K562 (cell line): ENCODE measurements around the gene ME3. TPM values are rescaled to one million over a fixed set of nuclear protein-coding genes. Genes with fewer than 3 reads are reported as not detected.

Source experiments
- ATAC-seq: fragments of 200-7000 bp; cut with Tn5 transposase; 3 replicates; pipeline ENCODE4 v1.9.1; 2020; ENCODE audit warnings: moderate library complexity
- BruUV-seq: library from RNA; stranded (reverse); fragments of 400-500 nt; replicated peaks from 2 replicates; lab custom pipeline; 2021; lab: Mats Ljungman, UMichigan
- CTCF ChIA-PET: fragments of 300-600 bp; formaldehyde crosslinking; extraction: SDS; loops from one replicate; lab custom pipeline; 2021; ENCODE audit warnings: low intra/inter-chr PET ratio; lab: Yijun Ruan, JAX
- POLR2A ChIA-PET: fragments of 300-600, 350-650 bp; sonication (Branson Sonifier 250); formaldehyde crosslinking; extraction: SDS; loops from one replicate; lab custom pipeline; 2021; ENCODE audit warnings: antibody characterized with exemption, inconsistent platforms; lab: Yijun Ruan, JAX
- DNase-seq, 4 experiments: peaks; one replicate each; pipeline versions ENCODE4 v3.0.0 to v3.0.0-alpha.2; 2011 to 2018; ENCODE audit warnings: low spot score in 3 of 4, mixed read lengths in 3 of 4; ENCODE audit errors: extremely low read depth in 1 of 4
- FAIRE-seq: peaks from 2 replicates; lab custom pipeline; 2011; peaks lifted over from hg19 to GRCh38; lab: Jason Lieb, UNC
- H2AFZ ChIP-seq: 2 replicates; pipeline ENCODE4 v1.6.0; 2011; ENCODE audit warnings: low read depth, low read length, control low read depth, inconsistent platforms
- H3K27ac ChIP-seq: fragments of 200-600 bp; 3 replicates; pipeline ENCODE4 v1.8.0; 2011; ENCODE audit warnings: low read depth, mild to moderate bottlenecking, control low read depth, inconsistent platforms, low read length, moderate library complexity, mixed read lengths; ENCODE audit errors: extremely low read depth
- H3K27me3 ChIP-seq, 2 experiments: fragments of 300-600 bp in 1 of 2; 2 replicates in 1 of 2; 3 replicates in 1 of 2; pipeline versions ENCODE4 v1.6.0 to v1.8.0; 2011; ENCODE audit warnings: inconsistent platforms in 2 of 2, low read length in 2 of 2, mild to moderate bottlenecking in 1 of 2, mixed read lengths in 1 of 2, moderate library complexity in 1 of 2; ENCODE audit not compliant: control insufficient read depth in 2 of 2, insufficient read depth in 2 of 2
- H3K36me3 ChIP-seq: fragments of 300-600 bp; 3 replicates; pipeline ENCODE4 v1.8.0; 2011; ENCODE audit warnings: mild to moderate bottlenecking, low read length, inconsistent platforms; ENCODE audit not compliant: control insufficient read depth, insufficient read depth
- H3K4me1 ChIP-seq, 2 experiments: fragments of 200-600 bp in 1 of 2; replicated peaks in 1 of 2; 2 replicates in 1 of 2; 3 replicates in 1 of 2; pipeline versions ENCODE4 v1.5.1 to v1.8.0; 2011; ENCODE audit warnings: inconsistent platforms in 2 of 2, low read length in 2 of 2, mild to moderate bottlenecking in 1 of 2, mixed read lengths in 1 of 2, moderate library complexity in 1 of 2; ENCODE audit not compliant: control insufficient read depth in 2 of 2, insufficient read depth in 2 of 2
- H3K4me2 ChIP-seq: 2 replicates; pipeline ENCODE4 v1.6.1; 2011; ENCODE audit warnings: low read length, control low read depth, inconsistent platforms, mixed read lengths; ENCODE audit not compliant: insufficient read depth
- H3K4me3 ChIP-seq: fragments of 200-600 bp; sonication (generic), shearing (Covaris generic); 2 replicates; pipeline ENCODE4 v1.5.1; 2016; ENCODE audit warnings: control low read depth, inconsistent platforms
- H3K79me2 ChIP-seq: fragments of 200-600 bp; 3 replicates; pipeline ENCODE4 v1.8.0; 2011; ENCODE audit warnings: low read length, inconsistent platforms; ENCODE audit not compliant: control insufficient read depth, insufficient read depth
- H3K9ac ChIP-seq, 2 experiments: 2 replicates each; pipeline versions ENCODE4 v1.6.0 to v1.6.1; 2011; ENCODE audit warnings: low read depth in 2 of 2, low read length in 2 of 2, control low read depth in 1 of 2, inconsistent platforms in 1 of 2, mild to moderate bottlenecking in 1 of 2, mixed read lengths in 1 of 2; ENCODE audit not compliant: insufficient read depth in 1 of 2
- H3K9me1 ChIP-seq: one replicate; pipeline ENCODE4 v1.6.0; 2011; ENCODE audit warnings: inconsistent platforms, mild to moderate bottlenecking, low read length, moderate library complexity; ENCODE audit not compliant: control insufficient read depth, insufficient read depth
- H3K9me3 ChIP-seq: replicated peaks from 2 replicates; pipeline ENCODE4 v1.5.1; 2011; ENCODE audit warnings: low read depth, low read length, inconsistent platforms; ENCODE audit not compliant: control insufficient read depth, insufficient read depth
- H4K20me1 ChIP-seq: replicated peaks from 2 replicates; pipeline ENCODE4 v1.6.1; 2011; ENCODE audit warnings: low read length, inconsistent platforms, mixed read lengths; ENCODE audit not compliant: control insufficient read depth, insufficient read depth
- HINFP ChIP-seq: fragments of 450-650 bp; conservative IDR thresholded peaks from 2 replicates; pipeline ENCODE4 v1.6.1; 2016; ENCODE audit warnings: missing genetic modification characterization, low read depth, mild to moderate bottlenecking, control low read depth, missing compliant biosample characterization
- SRSF9 ChIP-seq: fragments of 200-400 bp; formaldehyde crosslinking; IDR thresholded peaks from 2 replicates; pipeline ENCODE4 v1.6.1; 2017; ENCODE audit warnings: low read depth, low read length, borderline replicate concordance
- THRAP3 ChIP-seq: fragments of 450-650 bp; IDR thresholded peaks from 2 replicates; pipeline ENCODE4 v1.6.1; 2016; ENCODE audit warnings: mild to moderate bottlenecking, inconsistent platforms, borderline replicate concordance
- YY1 ChIP-seq, 3 experiments: IDR thresholded peaks; 2 replicates each; pipeline ENCODE4 v1.6.1; 2011; ENCODE audit warnings: low read length in 2 of 3, mild to moderate bottlenecking in 2 of 3, moderate library complexity in 2 of 3, borderline replicate concordance in 1 of 3, control low read depth in 1 of 3, low read depth in 1 of 3; ENCODE audit not compliant: insufficient read depth in 3 of 3, insufficient replicate concordance in 2 of 3, control insufficient read depth in 1 of 3, insufficient read length in 1 of 3; ENCODE audit errors: extremely low read depth in 1 of 3
- ZBTB1 ChIP-seq: sonication (generic); formaldehyde crosslinking; IDR thresholded peaks from 2 replicates; pipeline ENCODE4 v1.8.1; 2023; ENCODE audit warnings: missing genetic modification reagents, low read depth, mild to moderate bottlenecking, borderline replicate concordance
- ZNF280A ChIP-seq: fragments of 450-650 bp; IDR thresholded peaks from 2 replicates; pipeline ENCODE4 v1.6.1; 2018; ENCODE audit warnings: mild to moderate bottlenecking, low read depth; ENCODE audit not compliant: partially characterized antibody
- ZZZ3 ChIP-seq: fragments of 450-650 bp; IDR thresholded peaks from 2 replicates; pipeline ENCODE4 v1.6.1; 2016; ENCODE audit warnings: antibody characterized with exemption, mild to moderate bottlenecking, moderate library complexity
- WGBS: fragments of 100-300 bp; shearing (Covaris generic); methylation state at CpG from one replicate; pipeline ENCODE4 v1.1.6; 2016; ENCODE audit warnings: low coverage, mixed read lengths; ENCODE audit not compliant: insufficient coverage; ENCODE audit errors: missing lambda C conversion rate; 5-methylcytosine and 5-hydroxymethylcytosine counted together
- in situ Hi-C: fragments of 300-500 bp; cut with MboI; formaldehyde crosslinking; loops from 4 replicates; pipeline ENCODE4 v1.15.0; 2018; ENCODE audit warnings: inconsistent platforms, mixed read lengths
- intact Hi-C: fragments of 100-400 bp; cut with micrococcal nuclease; formaldehyde crosslinking; loops from 2 replicates; pipeline ENCODE4 v1.14.2; 2022
- polyA plus RNA-seq, 8 experiments: library from polyadenylated mRNA; depleted of rRNA in 4 of 8; stranded (reverse) in 5 of 8; unstranded in 3 of 8; fragments of >200 nt; fragmentation: Nextera tagmentation in 2 of 8; fragmentation: Illumina TruSeq in 1 of 8; extraction: Ambion mirVana in 2 of 8; extraction: Trizol in 1 of 8; gene quantifications; 2 replicates each; pipeline versions ENCODE4 v1.2.1 to v1.2.3, GENCODE V29; 2011 to 2014; ENCODE audit warnings: inconsistent platforms in 1 of 8, missing spikeins in 1 of 8
- total RNA-seq, 7 experiments: library from RNA; depleted of rRNA in 6 of 7; stranded (reverse); fragments of >200 nt in 6 of 7; fragmentation: Illumina TruSeq in 2 of 7; extraction: Trizol in 2 of 7; gene quantifications; 2 replicates each; pipeline versions ENCODE4 v1.2.1 to v1.2.3, GENCODE V29; 2011 to 2021; ENCODE audit warnings: low replicate concordance in 1 of 7
- TF ChIP-seq, protein P1 (sequence below), 2 experiments: fragments of 150-350 bp in 1 of 2; IDR thresholded peaks; 2 replicates each; pipeline ENCODE4 v1.6.1; 2012 to 2016; ENCODE audit warnings: low read depth in 2 of 2, low read length in 2 of 2, mild to moderate bottlenecking in 1 of 2, moderate library complexity in 1 of 2

The ME3 gene
- total and polyA plus RNA-seq, 9 of the 15 experiments (the other 6 are each of a cell fraction or from before 2014, with no cell fraction given), result not detected

DNA sequence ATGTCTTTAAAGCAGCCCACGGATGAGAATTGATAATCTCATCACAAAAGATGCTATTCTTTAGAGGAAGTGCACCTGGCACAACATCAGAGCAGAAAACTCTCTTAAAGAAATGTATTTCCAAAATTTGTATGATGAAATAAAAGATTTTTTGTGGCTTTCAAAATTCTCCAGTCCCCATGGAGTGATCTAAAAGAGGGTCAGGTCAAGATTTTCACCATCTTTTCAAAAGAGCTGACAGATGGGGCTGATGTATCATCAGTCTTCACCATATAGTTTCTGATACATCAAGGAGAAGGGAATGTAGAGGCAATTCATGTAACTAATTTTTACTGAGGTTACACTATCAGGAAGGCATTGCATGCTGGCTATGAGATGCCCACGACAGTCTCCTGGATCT, 11.7 kb downstream of the ME3 start:
- 0% methylated on average over 2 of the region's 2 CpGs for WGBS
- no peaks in the 10 kb centered on the region for H3K4me1 ChIP-seq
- in situ Hi-C loops, result no loop called here
- DNase-seq (no peak), FAIRE-seq (no peak), ATAC-seq (no peak)
- ChIA-PET CTCF (no interaction called here), POLR2A (no interaction called here)
- intact Hi-C loops, result no loop called here
- TF ChIP-seq ZZZ3 (no peak), THRAP3 (no peak)
- H3K9me1 ChIP-seq, result no peaks in the 10 kb centered on the region
- H3K4me2 ChIP-seq, result no peak overlapping the region
- no peaks in the 10 kb centered on the region for H3K79me2 ChIP-seq
- no TSS peak for BruUV-seq
- no peaks in the 10 kb centered on the region for H3K9me3 ChIP-seq
- H3K36me3 ChIP-seq, result no peaks in the 10 kb centered on the region
- H3K27ac ChIP-seq, result no peak overlapping the region
- no peaks in the 10 kb centered on the region for H3K27me3 ChIP-seq
- H4K20me1 ChIP-seq, result no peaks in the 10 kb centered on the region
- H3K4me3 ChIP-seq, result no peak overlapping the region
- no peak overlapping the region for H2AFZ ChIP-seq
- no peak overlapping the region for H3K9ac ChIP-seq

DNA sequence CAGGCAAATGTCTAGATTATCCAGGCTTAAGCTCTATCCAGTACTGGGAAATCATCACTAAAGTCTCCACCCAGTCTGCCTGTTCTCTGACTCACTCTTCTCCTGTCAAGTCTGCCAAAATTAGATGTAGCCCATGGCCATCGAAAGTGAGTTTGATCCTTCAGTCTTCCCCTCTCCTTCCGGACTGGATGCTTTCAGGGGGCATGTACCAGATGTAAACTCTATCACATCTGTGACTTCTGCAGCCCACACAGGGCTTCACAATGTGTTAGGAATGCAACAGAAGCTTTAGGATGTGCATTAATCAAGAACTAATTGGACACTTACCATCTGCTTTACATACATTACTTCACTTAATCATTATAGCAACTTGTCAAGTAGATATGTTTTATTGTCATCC, 12.3 kb downstream of the ME3 start:
- BruUV-seq, result no TSS peak
- no peak overlapping the region for H2AFZ ChIP-seq
- no peak for FAIRE-seq
- no peaks in the 10 kb centered on the region for H3K9me3 ChIP-seq
- H3K27ac ChIP-seq, result no peak overlapping the region
- H4K20me1 ChIP-seq, result no peaks in the 10 kb centered on the region
- H3K4me2 ChIP-seq, result no peak overlapping the region
- no peaks in the 10 kb centered on the region for H3K79me2 ChIP-seq
- no peak overlapping the region for H3K9ac ChIP-seq
- intact Hi-C loops, result no loop called here
- H3K36me3 ChIP-seq, result no peaks in the 10 kb centered on the region
- no peaks in the 10 kb centered on the region for H3K27me3 ChIP-seq
- ChIA-PET POLR2A (no interaction called here), CTCF (no interaction called here)
- WGBS, result 0% methylated on average over 2 of the region's 2 CpGs
- H3K4me1 ChIP-seq, result no peaks in the 10 kb centered on the region
- ATAC-seq, result no peak
- no peaks in the 10 kb centered on the region for H3K9me1 ChIP-seq
- no peak for DNase-seq
- in situ Hi-C loops, result no loop called here
- no peak overlapping the region for H3K4me3 ChIP-seq
- TF ChIP-seq YY1 (IDR thresholded peaks at IDR 0.05; ENCODE audit: borderline replicate concordance in 1 of 3, control insufficient read depth in 1 of 3, extremely low read depth in 1 of 3, insufficient read depth in 3 of 3, insufficient read length in 1 of 3, insufficient replicate concordance in 2 of 3, low read depth in 1 of 3, low read length in 2 of 3) (no peak), ZBTB1 (no peak), HINFP (no peak), ZNF280A (no peak), SRSF9 (no peak)
- TF ChIP-seq, protein P1, sequence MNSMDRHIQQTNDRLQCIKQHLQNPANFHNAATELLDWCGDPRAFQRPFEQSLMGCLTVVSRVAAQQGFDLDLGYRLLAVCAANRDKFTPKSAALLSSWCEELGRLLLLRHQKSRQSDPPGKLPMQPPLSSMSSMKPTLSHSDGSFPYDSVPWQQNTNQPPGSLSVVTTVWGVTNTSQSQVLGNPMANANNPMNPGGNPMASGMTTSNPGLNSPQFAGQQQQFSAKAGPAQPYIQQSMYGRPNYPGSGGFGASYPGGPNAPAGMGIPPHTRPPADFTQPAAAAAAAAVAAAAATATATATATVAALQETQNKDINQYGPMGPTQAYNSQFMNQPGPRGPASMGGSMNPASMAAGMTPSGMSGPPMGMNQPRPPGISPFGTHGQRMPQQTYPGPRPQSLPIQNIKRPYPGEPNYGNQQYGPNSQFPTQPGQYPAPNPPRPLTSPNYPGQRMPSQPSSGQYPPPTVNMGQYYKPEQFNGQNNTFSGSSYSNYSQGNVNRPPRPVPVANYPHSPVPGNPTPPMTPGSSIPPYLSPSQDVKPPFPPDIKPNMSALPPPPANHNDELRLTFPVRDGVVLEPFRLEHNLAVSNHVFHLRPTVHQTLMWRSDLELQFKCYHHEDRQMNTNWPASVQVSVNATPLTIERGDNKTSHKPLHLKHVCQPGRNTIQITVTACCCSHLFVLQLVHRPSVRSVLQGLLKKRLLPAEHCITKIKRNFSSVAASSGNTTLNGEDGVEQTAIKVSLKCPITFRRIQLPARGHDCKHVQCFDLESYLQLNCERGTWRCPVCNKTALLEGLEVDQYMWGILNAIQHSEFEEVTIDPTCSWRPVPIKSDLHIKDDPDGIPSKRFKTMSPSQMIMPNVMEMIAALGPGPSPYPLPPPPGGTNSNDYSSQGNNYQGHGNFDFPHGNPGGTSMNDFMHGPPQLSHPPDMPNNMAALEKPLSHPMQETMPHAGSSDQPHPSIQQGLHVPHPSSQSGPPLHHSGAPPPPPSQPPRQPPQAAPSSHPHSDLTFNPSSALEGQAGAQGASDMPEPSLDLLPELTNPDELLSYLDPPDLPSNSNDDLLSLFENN (IDR thresholded peaks at IDR 0.05; ENCODE audit: low read depth in 2 of 2, low read length in 2 of 2), result no peak
